Cerebellar cortex (tissue), 1 donor: ENCODE measurements around the gene SLC38A1.
A peak's percentile ranks its signal among the peaks of the same experiment; 100 is the strongest.
"Not testable (repeated sequence)": the region's sequence is repeated elsewhere in the genome, so short reads cannot be mapped to it uniquely, and the experiment has no call there.

Experiments used
- DNase-seq: peaks from one replicate; pipeline ENCODE4 v3.0.0-alpha.2; 2015; ENCODE audit warnings: low spot score

SLC38A1 gene

GRCh38 chr12:46164186-46164761 lies 104.6 kb downstream of the SLC38A1 start:
- no peak for DNase-seq

GRCh38 chr12:46162549-46163076 lies 106.2 kb downstream of the SLC38A1 start:
- not testable (repeated sequence) for DNase-seq

GRCh38 chr12:46160981-46161690 lies 107.7 kb downstream of the SLC38A1 start:
- DNase-seq: no peak

GRCh38 chr12:46160101-46160980 lies 108.5 kb downstream of the SLC38A1 start:
- DNase-seq: no peak

GRCh38 chr12:46159309-46159901 lies 109.4 kb downstream of the SLC38A1 start:
- DNase-seq: no peak

- DNase-seq: no peak
Measured at GRCh38 chr12:46158501-46158900, 110.3 kb downstream of the SLC38A1 start.

GRCh38 chr12:46154221-46154985 lies 114.4 kb downstream of the SLC38A1 start:
- no peak for DNase-seq

GRCh38 chr12:46153268-46153872 lies 115.5 kb downstream of the SLC38A1 start:
- peak; percentile 15 for DNase-seq

- no peak for DNase-seq
Measured at GRCh38 chr12:46152456-46152855, 116.4 kb downstream of the SLC38A1 start.

- DNase-seq: no peak
Measured at GRCh38 chr12:46150735-46151134, 118.1 kb downstream of the SLC38A1 start.

GRCh38 chr12:46149905-46150304 lies 118.9 kb downstream of the SLC38A1 start:
- DNase-seq: no peak

GRCh38 chr12:46149079-46149464 lies 119.8 kb downstream of the SLC38A1 start:
- no peak for DNase-seq

GRCh38 chr12:46148327-46149078 lies 120.3 kb downstream of the SLC38A1 start:
- no peak for DNase-seq

- DNase-seq: no peak
Measured at GRCh38 chr12:46147144-46147543, 121.7 kb downstream of the SLC38A1 start.

GRCh38 chr12:46145881-46146280 lies 123.0 kb downstream of the SLC38A1 start:
- DNase-seq: no peak

GRCh38 chr12:46144433-46144832 lies 124.4 kb downstream of the SLC38A1 start:
- DNase-seq: no peak

GRCh38 chr12:46136249-46136648 lies 132.6 kb downstream of the SLC38A1 start:
- DNase-seq: no peak

GRCh38 chr12:46135750-46136149 lies 133.1 kb downstream of the SLC38A1 start:
- DNase-seq: no peak

- DNase-seq: no peak
Measured at GRCh38 chr12:46134852-46135251, 134.0 kb downstream of the SLC38A1 start.

- no peak for DNase-seq
Measured at GRCh38 chr12:46134205-46134811, 134.5 kb downstream of the SLC38A1 start.
